HG03060 (cell line): ENCODE measurements around the gene SBNO1.
A peak's percentile ranks its signal among the peaks of the same experiment; 100 is the strongest.

ENCODE experiments used
- ATAC-seq: cut with Tn5 transposase; IDR thresholded peaks from one replicate; pipeline ENCODE4 v1.9.1; 2021; ENCODE audit warnings: low read depth, moderate number of reproducible peaks; ENCODE audit not compliant: unreplicated experiment

The SBNO1 gene

GRCh38 chr12:123278101-123278627, 86.5 kb downstream of the SBNO1 start:
- ATAC-seq: peak; percentile 96

GRCh38 chr12:123273166-123273565, 91.5 kb downstream of the SBNO1 start:
- ATAC-seq: no peak

- ATAC-seq: no peak
Observed at GRCh38 chr12:123271001-123271668, 93.5 kb downstream of the SBNO1 start.

GRCh38 chr12:123270214-123271000, 94.2 kb downstream of the SBNO1 start:
- ATAC-seq: no peak

DNA sequence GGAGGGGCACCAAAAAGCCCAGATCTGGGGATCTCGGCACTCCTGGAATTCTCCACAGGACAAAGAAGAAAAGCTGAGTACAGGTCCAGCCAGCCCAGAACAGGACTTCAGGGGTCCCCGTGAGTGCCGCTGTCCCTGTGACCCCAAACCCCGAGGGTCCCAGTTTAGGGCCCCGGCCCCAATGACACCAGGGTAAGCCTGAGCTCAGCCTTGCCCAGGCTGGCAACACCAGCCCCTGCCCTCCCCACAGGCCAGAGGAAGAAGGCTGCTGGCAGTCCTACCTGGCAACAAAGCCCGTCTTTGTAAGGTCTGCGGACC, 94.8 kb downstream of the SBNO1 start:
- ATAC-seq: no peak

DNA sequence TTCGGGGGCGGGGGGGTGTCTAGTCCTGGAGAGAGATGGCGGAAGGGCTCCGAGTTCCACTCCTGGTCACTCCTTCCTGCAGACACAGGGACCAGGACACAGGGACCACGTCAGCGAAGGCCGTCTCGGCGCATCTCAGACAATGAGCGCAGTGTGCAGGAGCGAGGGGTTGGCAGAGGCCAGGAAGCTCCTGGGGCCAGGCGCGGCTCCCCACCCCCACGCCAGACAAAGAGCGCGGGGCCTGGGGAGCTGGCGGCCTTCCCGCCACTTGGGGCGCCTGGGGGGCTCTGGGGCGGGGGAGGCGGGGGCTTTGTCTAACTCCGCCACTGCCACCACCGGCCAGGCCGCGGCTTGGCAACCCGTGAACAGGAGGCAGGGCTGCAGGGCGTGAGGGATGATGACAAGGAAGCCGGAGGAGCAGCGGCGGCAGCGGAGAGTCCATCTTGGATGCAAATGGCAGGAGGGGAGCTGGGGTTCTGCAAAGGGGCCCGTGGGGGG, 95.2 kb downstream of the SBNO1 start:
- ATAC-seq: no peak

GRCh38 chr12:123268850-123269249, 95.8 kb downstream of the SBNO1 start:
- no peak for ATAC-seq

- no peak for ATAC-seq
Observed at GRCh38 chr12:123267991-123268843, 96.4 kb downstream of the SBNO1 start.

DNA sequence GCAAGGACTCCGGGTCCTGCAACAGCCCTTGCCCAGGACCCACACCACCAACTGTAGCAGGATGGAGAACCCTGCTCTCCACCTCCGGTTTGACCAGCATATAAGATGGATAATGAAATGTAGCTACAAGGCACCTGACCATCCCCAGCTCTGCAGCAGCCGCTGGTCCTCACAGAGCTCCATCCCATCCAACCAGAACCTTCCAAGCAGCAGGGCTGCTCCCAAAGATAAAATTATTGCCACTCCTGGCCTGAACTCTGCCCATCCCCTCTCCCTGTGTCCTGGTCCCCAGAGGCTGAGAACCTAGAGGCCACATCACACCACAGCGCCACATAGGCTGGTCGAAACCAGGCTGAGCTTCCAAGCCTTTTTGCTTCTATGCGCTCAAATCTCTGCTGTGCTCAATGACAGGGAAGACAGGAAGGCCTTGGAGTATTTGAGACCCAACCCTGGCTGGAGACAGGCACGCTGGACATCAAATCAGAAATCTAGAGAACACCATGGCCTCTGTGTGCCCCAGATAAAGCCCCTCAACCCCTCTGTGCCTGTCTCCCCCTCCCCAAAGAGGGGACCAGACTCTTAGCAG, 97.2 kb downstream of the SBNO1 start:
- ATAC-seq: no peak

DNA sequence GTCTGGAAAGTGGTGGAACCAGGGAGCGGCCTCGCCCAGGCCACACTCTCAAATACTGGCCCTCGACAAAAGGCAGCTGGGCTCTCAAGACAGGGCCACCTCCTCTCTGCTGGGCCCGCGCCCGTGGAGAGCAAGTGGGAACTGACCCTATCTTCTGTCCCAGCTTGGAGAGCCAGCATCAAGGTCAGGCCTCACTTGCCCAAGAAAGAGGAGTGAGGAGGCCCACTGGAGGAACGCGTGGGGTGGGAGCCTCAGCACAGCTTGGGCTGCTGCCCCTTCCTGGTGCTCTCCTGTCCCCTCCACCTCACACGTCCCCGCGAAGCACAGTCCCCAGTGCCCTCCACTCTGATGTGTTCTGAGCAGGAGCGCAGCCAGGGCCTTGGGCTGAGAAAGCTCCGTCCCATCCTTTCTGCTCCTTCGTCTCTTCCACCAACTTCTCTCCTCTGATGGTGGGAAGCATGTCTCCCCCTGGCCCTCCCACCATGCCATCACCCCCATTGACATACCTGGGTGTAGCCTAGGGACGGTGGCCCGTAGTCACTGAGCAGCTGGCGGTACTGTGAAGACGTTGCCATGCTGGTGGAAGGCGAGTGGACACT, 97.9 kb downstream of the SBNO1 start:
- no peak for ATAC-seq

- ATAC-seq: no peak
Observed at GRCh38 chr12:123265851-123266678, 98.6 kb downstream of the SBNO1 start.

DNA sequence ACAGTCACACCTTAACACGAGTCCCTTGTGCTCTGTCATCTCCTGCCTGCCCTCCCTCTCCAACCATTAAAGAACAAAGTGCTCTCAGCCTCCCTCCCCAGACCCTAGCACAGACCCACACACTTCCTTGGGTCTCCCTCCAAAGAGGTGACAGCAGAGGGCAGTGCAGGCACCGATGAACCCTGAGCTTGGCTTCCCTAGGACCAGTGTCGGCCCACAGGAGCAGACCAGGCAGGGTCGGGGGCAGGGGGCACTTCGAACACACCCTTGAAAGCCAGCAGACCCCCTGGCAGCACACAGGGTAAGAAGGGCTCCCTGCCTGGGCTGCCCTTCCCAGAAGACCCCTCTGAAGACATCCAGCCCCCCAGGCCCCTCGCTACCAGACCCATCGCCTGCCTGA, 100.0 kb downstream of the SBNO1 start:
- ATAC-seq: no peak

DNA sequence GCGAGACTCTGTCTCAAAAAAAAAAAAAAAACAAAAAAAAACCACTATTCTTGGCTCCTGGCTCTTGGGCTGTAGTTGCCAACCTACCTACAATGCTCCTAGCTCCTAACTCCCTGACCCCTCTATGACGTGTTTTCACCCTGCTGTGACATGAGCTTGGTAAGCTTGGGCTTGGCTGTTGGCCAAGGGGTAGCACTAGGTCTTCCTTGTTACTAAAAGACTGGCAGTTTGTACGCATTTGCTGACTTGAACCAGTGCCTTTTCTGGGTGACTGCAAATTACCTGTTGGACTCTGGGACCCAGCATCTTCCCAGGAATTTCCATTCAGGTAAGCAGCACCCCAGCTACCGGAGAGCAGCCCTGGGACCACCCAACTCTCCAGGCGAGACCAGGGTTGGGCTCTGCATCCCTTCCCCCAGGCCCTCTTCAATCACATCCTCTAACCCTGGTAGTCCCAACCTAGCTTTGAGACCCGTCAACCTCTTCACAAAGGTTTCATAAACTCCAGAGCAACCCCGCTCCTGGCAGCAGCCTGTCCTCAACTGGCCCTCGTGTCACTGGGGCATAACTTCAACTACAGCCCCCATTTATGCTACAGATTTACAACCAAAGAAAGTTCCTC, 101.3 kb downstream of the SBNO1 start:
- ATAC-seq: no peak

GRCh38 chr12:123261196-123261595, 103.5 kb downstream of the SBNO1 start:
- no peak for ATAC-seq

DNA sequence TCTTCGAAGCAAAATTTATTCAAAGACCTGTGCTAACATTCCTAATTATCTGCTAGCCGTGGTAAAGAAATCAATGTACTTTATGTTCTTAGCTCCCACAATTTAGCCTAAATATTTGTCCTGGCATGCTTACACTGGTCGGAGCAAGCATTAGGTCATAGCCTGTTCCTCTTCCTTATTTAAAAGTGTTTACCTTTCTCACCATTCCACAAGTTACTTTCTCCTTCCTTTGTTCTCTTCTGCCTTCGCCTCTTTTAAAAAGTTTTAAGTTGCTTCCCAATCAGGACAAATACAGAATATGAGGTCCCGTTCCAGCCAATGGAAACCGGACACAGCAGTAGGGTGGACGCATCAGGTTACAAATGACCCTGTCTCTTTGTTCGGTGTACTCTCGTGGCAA, 104.6 kb downstream of the SBNO1 start:
- no peak for ATAC-seq

DNA sequence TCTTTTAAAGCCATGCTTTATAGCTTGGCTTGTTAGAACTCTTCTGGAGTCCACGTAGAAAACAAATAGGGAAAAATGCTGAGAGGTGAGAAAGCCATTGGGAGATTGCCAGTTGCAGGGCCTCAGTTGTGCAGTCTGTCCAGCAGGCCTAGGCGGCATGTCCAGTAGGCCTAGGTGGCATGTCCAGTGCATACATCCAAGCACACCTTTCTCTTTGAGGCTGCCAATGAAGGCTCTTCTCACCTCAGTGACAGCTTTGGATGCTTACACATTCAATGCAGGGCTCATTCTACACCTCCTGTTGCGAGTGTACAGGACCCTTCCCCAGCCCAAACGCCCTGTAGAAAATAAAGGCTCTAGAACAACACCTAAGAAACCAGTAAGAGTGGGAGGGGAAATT, 106.1 kb downstream of the SBNO1 start:
- no peak for ATAC-seq

GRCh38 chr12:123254853-123255446, 109.7 kb downstream of the SBNO1 start:
- no peak for ATAC-seq

- no peak for ATAC-seq
Observed at GRCh38 chr12:123253641-123254459, 110.8 kb downstream of the SBNO1 start.
